HepG2 (cell line): Measurements from ENCODE around the gene TMEM141. TPM values are rescaled to one million over a fixed set of nuclear protein-coding genes. Genes with fewer than 3 reads are reported as not detected.

Source experiments
- ATAC-seq: fragments of 200-7000 bp; cut with Tn5 transposase; 3 replicates; pipeline ENCODE4 v1.9.1; 2020; ENCODE audit warnings: mild to moderate bottlenecking, moderate library complexity
- BruUV-seq: library from RNA; stranded (reverse); fragments of 400-500 nt; replicated peaks from 2 replicates; lab custom pipeline; 2021; lab: Mats Ljungman, UMichigan
- CTCF ChIA-PET: fragments of 300-600 bp; formaldehyde crosslinking; extraction: SDS; loops from one replicate; lab custom pipeline; 2021; ENCODE audit warnings: low total read pairs, inconsistent platforms, low intra/inter-chr PET ratio; lab: Yijun Ruan, JAX
- POLR2A ChIA-PET: fragments of 350-600 bp; sonication (Branson Sonifier 250); formaldehyde crosslinking; loops from one replicate; lab custom pipeline; 2020; ENCODE audit warnings: antibody characterized with exemption, inconsistent platforms; lab: Yijun Ruan, JAX
- DNase-seq: peaks from one replicate; pipeline ENCODE4 v3.0.0-alpha.2; 2015; ENCODE audit warnings: low spot score
- FAIRE-seq: peaks from 3 replicates; lab custom pipeline; 2011; peaks lifted over from hg19 to GRCh38; lab: Jason Lieb, UNC
- H2AFZ ChIP-seq: one replicate; pipeline ENCODE4 v1.6.1; 2011; ENCODE audit warnings: low read length, inconsistent platforms
- H3K27ac ChIP-seq: fragments of 300-600 bp; 3 replicates; pipeline ENCODE4 v1.8.0; 2011; ENCODE audit warnings: mixed run types, mild to moderate bottlenecking, mixed read lengths, low read length, inconsistent platforms; ENCODE audit not compliant: insufficient read depth; ENCODE audit errors: extremely low read length
- H3K27me3 ChIP-seq, 2 experiments: fragments of 200-600 bp in 1 of 2; 2 replicates in 1 of 2; 3 replicates in 1 of 2; pipeline versions ENCODE4 v1.6.0 to v1.8.0; 2011; ENCODE audit warnings: low read length in 2 of 2, mild to moderate bottlenecking in 2 of 2, moderate library complexity in 2 of 2, inconsistent platforms in 1 of 2; ENCODE audit not compliant: insufficient read depth in 2 of 2, control insufficient read depth in 1 of 2
- H3K36me3 ChIP-seq, 2 experiments: fragments of 200-600 bp in 1 of 2; replicated peaks in 1 of 2; 2 replicates in 1 of 2; 3 replicates in 1 of 2; pipeline versions ENCODE4 v1.5.1 to v1.8.0; 2011; ENCODE audit warnings: low read length in 2 of 2, inconsistent platforms in 1 of 2; ENCODE audit not compliant: insufficient read depth in 2 of 2, control insufficient read depth in 1 of 2
- H3K4me1 ChIP-seq: 2 replicates; pipeline ENCODE4 v1.5.1; 2012; ENCODE audit warnings: low read length, inconsistent platforms; ENCODE audit not compliant: insufficient read depth
- H3K4me2 ChIP-seq: 2 replicates; pipeline ENCODE4 v1.6.0; 2011; ENCODE audit warnings: low read depth, low read length, inconsistent platforms
- H3K4me3 ChIP-seq, 3 experiments: fragments of 200-600 bp in 1 of 3; sonication (generic), shearing (Covaris generic) in 1 of 3; replicated peaks in 1 of 3; 2 replicates each; pipeline ENCODE4 v1.5.1; 2011 to 2016; ENCODE audit warnings: low read length in 3 of 3, inconsistent platforms in 2 of 3, low read depth in 2 of 3, mild to moderate bottlenecking in 2 of 3, control low read depth in 1 of 3, mixed read lengths in 1 of 3; ENCODE audit not compliant: insufficient read depth in 1 of 3
- H3K79me2 ChIP-seq: one replicate; pipeline ENCODE4 v1.6.1; 2011; ENCODE audit warnings: low read length, inconsistent platforms; ENCODE audit not compliant: insufficient read depth
- H3K9ac ChIP-seq: 2 replicates; pipeline ENCODE4 v1.6.0; 2011; ENCODE audit warnings: mild to moderate bottlenecking, low read depth, low read length, inconsistent platforms; ENCODE audit not compliant: insufficient read depth
- H3K9me3 ChIP-seq: 2 replicates; pipeline ENCODE4 v1.5.1; 2012; ENCODE audit warnings: mild to moderate bottlenecking, low read length
- H4K20me1 ChIP-seq: 2 replicates; pipeline ENCODE4 v1.6.0; 2011; ENCODE audit warnings: inconsistent platforms, mild to moderate bottlenecking, low read length, moderate library complexity; ENCODE audit not compliant: insufficient read depth
- AKNA ChIP-seq: sonication (generic); formaldehyde crosslinking; IDR thresholded peaks from 2 replicates; pipeline ENCODE4 v1.4.0; 2020; ENCODE audit warnings: missing genetic modification reagents, borderline replicate concordance
- ASH2L ChIP-seq: fragments of 300-600, 200-600 bp; sonication (generic); IDR thresholded peaks from 2 replicates; pipeline ENCODE4 v1.7.0; 2017; ENCODE audit warnings: low read depth, mild to moderate bottlenecking, moderate library complexity, mixed read lengths, low read length; ENCODE audit not compliant: insufficient read length
- MAFG ChIP-seq: sonication (generic); formaldehyde crosslinking; IDR thresholded peaks from 2 replicates; pipeline ENCODE4 v1.5.1; 2020; ENCODE audit warnings: mild to moderate bottlenecking, missing genetic modification reagents
- PRMT3 ChIP-seq: sonication (generic); formaldehyde crosslinking; IDR thresholded peaks from 2 replicates; pipeline ENCODE4 v1.8.1; 2022; ENCODE audit warnings: low read depth, mild to moderate bottlenecking, moderate library complexity, missing genetic modification reagents, borderline replicate concordance
- SMARCC2 ChIP-seq: fragments of 450-650 bp; IDR thresholded peaks from 2 replicates; pipeline ENCODE4 v1.6.1; 2017; ENCODE audit warnings: antibody characterized with exemption, mild to moderate bottlenecking
- STAT5B ChIP-seq: sonication (generic); formaldehyde crosslinking; IDR thresholded peaks from 2 replicates; pipeline ENCODE4 v1.4.0; 2020; ENCODE audit warnings: missing genetic modification reagents
- TBX3 ChIP-seq: fragments of 450-650 bp; IDR thresholded peaks from 2 replicates; pipeline ENCODE4 v1.6.1; 2017; ENCODE audit warnings: antibody characterized with exemption, mild to moderate bottlenecking, inconsistent platforms, borderline replicate concordance
- ZNF143 ChIP-seq: sonication (generic); formaldehyde crosslinking; IDR thresholded peaks from 2 replicates; pipeline ENCODE4 v1.4.0; 2020; ENCODE audit warnings: missing genetic modification reagents
- ZNF225 ChIP-seq: sonication (generic); formaldehyde crosslinking; IDR thresholded peaks from 2 replicates; pipeline ENCODE4 v1.4.0; 2020; ENCODE audit warnings: mild to moderate bottlenecking, missing genetic modification reagents
- WGBS: methylation state at CpG from one replicate; pipeline ENCODE4 v1.1.6; 2017; ENCODE audit warnings: low lambda C conversion rate; 5-methylcytosine and 5-hydroxymethylcytosine counted together
- in situ Hi-C: cut with HindIII; loops from 2 replicates; pipeline ENCODE4 v1.10.0; 2017; ENCODE audit warnings: low pct_unique_long_range_greater_than_20kb; ENCODE audit not compliant: extremely low pct_ligation_motif_present
- intact Hi-C: fragments of 100-400 bp; cut with micrococcal nuclease; formaldehyde crosslinking; loops from one replicate; pipeline ENCODE4 v1.10.0; 2022; ENCODE audit not compliant: unreplicated experiment
- polyA plus RNA-seq, 8 experiments: library from polyadenylated mRNA; depleted of rRNA in 3 of 8; stranded (reverse) in 7 of 8; unstranded in 1 of 8; fragments of >200 nt; fragmentation: Illumina TruSeq in 4 of 8; extraction: Trizol in 4 of 8; gene quantifications; 2 replicates each; pipeline versions ENCODE4 v1.2.1 to v1.2.3, GENCODE V29; 2011 to 2016; ENCODE audit warnings: low read depth in 4 of 8, missing spikeins in 1 of 8, mixed read lengths in 1 of 8; ENCODE audit not compliant: insufficient read depth in 1 of 8
- total RNA-seq, 5 experiments: library from RNA; depleted of rRNA; stranded (reverse); fragments of >200 nt; fragmentation: Illumina TruSeq; extraction: Trizol; gene quantifications; 2 replicates each; pipeline ENCODE4 v1.2.3, GENCODE V29; 2016; ENCODE audit warnings: low read depth in 1 of 5

TMEM141 gene
- total and polyA plus RNA-seq, 2 of the 13 experiments (the other 11 are each of a cell fraction or from before 2014, with no cell fraction given): 81.0 to 202 TPM

- no peak for TF ChIP-seq ZNF143 (CRISPR knock-in tag)
Measured at GRCh38 chr9:136757751-136758140, 33.4 kb upstream of the TMEM141 start (continued).

DNA sequence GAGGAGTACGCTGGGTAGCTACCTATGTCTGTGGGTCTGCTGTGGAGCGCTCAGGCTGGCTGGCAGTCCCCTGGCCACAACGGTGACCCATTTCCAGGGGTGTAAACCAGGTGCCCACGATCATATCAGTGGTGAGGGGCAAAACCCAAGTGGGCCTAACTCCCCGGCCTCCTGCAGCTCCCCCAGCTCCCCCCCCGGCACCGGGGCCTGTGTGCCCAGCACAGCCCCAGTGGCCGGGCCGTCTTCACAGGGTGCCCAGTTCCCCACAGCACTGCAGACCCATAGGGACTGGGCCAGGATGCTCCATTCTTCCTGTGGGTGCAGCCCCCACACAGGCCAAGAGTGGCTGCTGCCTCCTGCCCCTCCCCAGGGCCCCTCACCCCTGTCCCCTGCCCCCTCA lies 32.1 kb upstream of the TMEM141 start:
- in situ Hi-C loops (no loop called here), intact Hi-C loops (no loop called here)
- no peaks in the 10 kb centered on the region for H3K79me2 ChIP-seq
- peaks cover 5 to 27% of the 10 kb centered on the region in 2 experiments; a peak in 3 of 5 replicates for H3K27me3 ChIP-seq
- no peak overlapping the region for H3K4me3 ChIP-seq
- CTCF ChIA-PET: no interaction called here
- POLR2A ChIA-PET: no interaction called here
- no peaks in the 10 kb centered on the region for H3K36me3 ChIP-seq
- 33% methylated on average over 5 of the region's 9 CpGs for WGBS
- ATAC-seq: no peak
- no peak for DNase-seq
- H3K27ac ChIP-seq: no peak overlapping the region
- H4K20me1 ChIP-seq: no peaks in the 10 kb centered on the region
- H2AFZ ChIP-seq: no peak overlapping the region
- no peak overlapping the region for H3K4me2 ChIP-seq
- no peaks in the 10 kb centered on the region for H3K9me3 ChIP-seq
- no peak overlapping the region for H3K9ac ChIP-seq
- no TSS peak for BruUV-seq
- FAIRE-seq: no peak
- TF ChIP-seq TBX3 (no peak), MAFG (CRISPR knock-in tag) (no peak), PRMT3 (CRISPR knock-in tag) (no peak), ZNF225 (CRISPR knock-in tag) (no peak), AKNA (no peak), ASH2L (no peak), SMARCC2 (no peak), STAT5B (no peak)
- peaks cover 45% of the 10 kb centered on the region for H3K4me1 ChIP-seq
